Natural killer cell (primary cell): ENCODE measurements around the gene MYO19. TPM values are rescaled to one million over a fixed set of nuclear protein-coding genes. Genes with fewer than 3 reads are reported as not detected.

Source experiments
- ATAC-seq, 3 donors: fragments of 150-1000 bp in 2 of 3; fragments of 200-7000 bp in 1 of 3; cut with Tn5 transposase; 1 replicate in 1 of 3; 2 replicates in 2 of 3; pipeline ENCODE4 v1.10.0; 2021; ENCODE audit warnings: mild to moderate bottlenecking in 2 of 3, moderate library complexity in 2 of 3
- DNase-seq, 2 donors: peaks; one replicate each; pipeline versions ENCODE4 v3.0.0 to v3.0.0-alpha.2; 2013 to 2021; ENCODE audit warnings: mixed read lengths in 1 of 2
- H3K27ac ChIP-seq: one replicate; pipeline ENCODE4 v1.5.1; 2013; ENCODE audit warnings: mild to moderate bottlenecking, low read length
- H3K27me3 ChIP-seq: one replicate; pipeline ENCODE4 v1.6.1; 2013; ENCODE audit warnings: low read length; ENCODE audit not compliant: control insufficient read depth, insufficient read depth
- H3K36me3 ChIP-seq: one replicate; pipeline ENCODE4 v1.6.1; 2013; ENCODE audit warnings: low read length; ENCODE audit not compliant: control insufficient read depth, insufficient read depth
- H3K4me1 ChIP-seq: one replicate; pipeline ENCODE4 v1.6.1; 2013; ENCODE audit warnings: low read length; ENCODE audit not compliant: control insufficient read depth, insufficient read depth
- H3K4me3 ChIP-seq: one replicate; pipeline ENCODE4 v1.5.1; 2013; ENCODE audit warnings: low read length
- H3K9me3 ChIP-seq: one replicate; pipeline ENCODE4 v1.6.1; 2013; ENCODE audit warnings: low read length; ENCODE audit not compliant: control insufficient read depth, insufficient read depth
- H3K27ac Mint-ChIP-seq, 2 donors: one replicate each; pipeline ENCODE4 v1.8.0; 2022; ENCODE audit warnings: mild to moderate bottlenecking in 2 of 2, mixed read lengths in 2 of 2, moderate library complexity in 1 of 2
- H3K27me3 Mint-ChIP-seq, 2 donors: one replicate each; pipeline ENCODE4 v1.8.0; 2022; ENCODE audit warnings: low read depth in 2 of 2, mixed read lengths in 2 of 2
- H3K36me3 Mint-ChIP-seq: one replicate; pipeline ENCODE4 v1.8.0; 2022; ENCODE audit warnings: mixed read lengths
- H3K4me1 Mint-ChIP-seq, 2 donors: one replicate each; pipeline ENCODE4 v1.8.0; 2022; ENCODE audit warnings: mixed read lengths in 2 of 2
- H3K4me3 Mint-ChIP-seq: one replicate; pipeline ENCODE4 v1.8.0; 2022; ENCODE audit warnings: mild to moderate bottlenecking, moderate library complexity, mixed read lengths
- H3K9me3 Mint-ChIP-seq, 2 donors: one replicate each; pipeline ENCODE4 v1.8.0; 2022; ENCODE audit warnings: mixed read lengths in 2 of 2
- CTCF ChIP-seq: fragments of 200-600 bp; IDR thresholded peaks from one replicate; pipeline ENCODE4 v1.8.0; 2022; ENCODE audit warnings: antibody characterized with exemption
- WGBS: methylation state at CpG from one replicate; pipeline ENCODE4 v1.1.7; 2013; ENCODE audit warnings: missing lambda C conversion rate; ENCODE audit not compliant: insufficient coverage; 5-methylcytosine and 5-hydroxymethylcytosine counted together
- intact Hi-C: fragments of 100-400 bp; cut with micrococcal nuclease; formaldehyde crosslinking; loops from one replicate; pipeline ENCODE4 v1.14.2; 2022
- total RNA-seq, 4 donors: library from RNA; stranded (reverse); fragments of 120-200 nt in 1 of 4; gene quantifications; one replicate each; pipeline versions ENCODE4 v1.2.3 to v1.2.4, GENCODE V29; 2013 to 2022

The MYO19 gene
- total RNA-seq, 3 donors from 2014 or later (not counting 1 experiment from before 2014, with no cell fraction given), result 84.2 to 119 (median 104) TPM

GRCh38 chr17:36475346-36475970 lies 59.2 kb downstream of the MYO19 start:
- H3K36me3 Mint-ChIP-seq, result no peaks in the 10 kb centered on the region
- H3K27me3 Mint-ChIP-seq, result peaks cover 18 to 28% of the 10 kb centered on the region in 2 donors
- ATAC-seq, result no peak
- H3K27ac Mint-ChIP-seq, result no peak overlapping the region
- no peak for TF ChIP-seq CTCF
- intact Hi-C loops, result no loop called here
- H3K27ac ChIP-seq, result no peak overlapping the region
- no peaks in the 10 kb centered on the region for H3K9me3 ChIP-seq
- no peak for DNase-seq
- no peaks in the 10 kb centered on the region for H3K27me3 ChIP-seq
- no peaks in the 10 kb centered on the region for H3K4me1 Mint-ChIP-seq
- no peaks in the 10 kb centered on the region for H3K36me3 ChIP-seq
- 83% methylated on average over 4 of the region's 4 CpGs for WGBS
- H3K4me3 ChIP-seq, result no peak overlapping the region
- H3K9me3 Mint-ChIP-seq, result no peaks in the 10 kb centered on the region
- H3K4me1 ChIP-seq, result no peaks in the 10 kb centered on the region
- H3K4me3 Mint-ChIP-seq, result no peak overlapping the region

GRCh38 chr17:36474571-36474970 lies 60.1 kb downstream of the MYO19 start:
- ATAC-seq, result no peak

GRCh38 chr17:36470499-36470898 lies 64.2 kb downstream of the MYO19 start:
- no peaks in the 10 kb centered on the region for H3K4me1 Mint-ChIP-seq
- Histone ChIP-seq H3K27me3 (peaks cover 4% of the 10 kb centered on the region), H3K4me3 (no peak overlapping the region), H3K9me3 (no peaks in the 10 kb centered on the region), H3K27ac (no peak overlapping the region), H3K4me1 (no peaks in the 10 kb centered on the region), H3K36me3 (no peaks in the 10 kb centered on the region)
- DNase-seq (no peak), ATAC-seq (no peak)
- intact Hi-C loops, result no loop called here
- peaks cover 21 to 42% of the 10 kb centered on the region in 2 donors for H3K27me3 Mint-ChIP-seq
- H3K36me3 Mint-ChIP-seq, result no peaks in the 10 kb centered on the region
- H3K4me3 Mint-ChIP-seq, result no peak overlapping the region
- no peak for TF ChIP-seq CTCF
- no peak overlapping the region for H3K27ac Mint-ChIP-seq
- H3K9me3 Mint-ChIP-seq, result no peaks in the 10 kb centered on the region

More at GRCh38 chr17:36474571-36474970, 60.1 kb downstream of the MYO19 start:
- no peaks in the 10 kb centered on the region for H3K4me1 ChIP-seq
- no peaks in the 10 kb centered on the region for H3K9me3 ChIP-seq
- 51% methylated on average over 7 of the region's 7 CpGs for WGBS
- H3K36me3 ChIP-seq, result no peaks in the 10 kb centered on the region
- no peak for TF ChIP-seq CTCF
- no peaks in the 10 kb centered on the region for H3K4me1 Mint-ChIP-seq
- H3K27ac ChIP-seq, result no peak overlapping the region
- no peaks in the 10 kb centered on the region for H3K9me3 Mint-ChIP-seq
- H3K27me3 ChIP-seq, result no peaks in the 10 kb centered on the region
- no peak overlapping the region for H3K27ac Mint-ChIP-seq
- no peak overlapping the region for H3K4me3 Mint-ChIP-seq
- intact Hi-C loops, result no loop called here
- H3K36me3 Mint-ChIP-seq, result no peaks in the 10 kb centered on the region
- DNase-seq, result no peak
- H3K4me3 ChIP-seq, result no peak overlapping the region
- peaks cover 15 to 35% of the 10 kb centered on the region in 2 donors for H3K27me3 Mint-ChIP-seq

GRCh38 chr17:36469733-36470132 lies 64.9 kb downstream of the MYO19 start:
- Histone ChIP-seq H3K4me1 (no peaks in the 10 kb centered on the region), H3K27me3 (peaks cover 4% of the 10 kb centered on the region), H3K36me3 (no peaks in the 10 kb centered on the region), H3K4me3 (no peak overlapping the region), H3K9me3 (no peaks in the 10 kb centered on the region), H3K27ac (no peak overlapping the region)
- H3K4me3 Mint-ChIP-seq, result no peak overlapping the region
- intact Hi-C loops, result no loop called here
- DNase-seq (no peak), ATAC-seq (no peak)
- H3K9me3 Mint-ChIP-seq, result no peaks in the 10 kb centered on the region
- peaks cover 27 to 47% of the 10 kb centered on the region in 2 donors for H3K27me3 Mint-ChIP-seq
- H3K4me1 Mint-ChIP-seq, result no peaks in the 10 kb centered on the region
- no peak overlapping the region for H3K27ac Mint-ChIP-seq
- no peak for TF ChIP-seq CTCF
- H3K36me3 Mint-ChIP-seq, result no peaks in the 10 kb centered on the region
- 75% methylated on average over 7 of the region's 7 CpGs for WGBS
